ENCODE data around the gene SLC34A1. TPM values are rescaled to one million over a fixed set of nuclear protein-coding genes. Genes with fewer than 3 reads are reported as not detected.

The SLC34A1 gene
- total and polyA plus RNA-seq, 4 donors, result 0.23 to 1.0 (median 0.47) TPM

DNA sequence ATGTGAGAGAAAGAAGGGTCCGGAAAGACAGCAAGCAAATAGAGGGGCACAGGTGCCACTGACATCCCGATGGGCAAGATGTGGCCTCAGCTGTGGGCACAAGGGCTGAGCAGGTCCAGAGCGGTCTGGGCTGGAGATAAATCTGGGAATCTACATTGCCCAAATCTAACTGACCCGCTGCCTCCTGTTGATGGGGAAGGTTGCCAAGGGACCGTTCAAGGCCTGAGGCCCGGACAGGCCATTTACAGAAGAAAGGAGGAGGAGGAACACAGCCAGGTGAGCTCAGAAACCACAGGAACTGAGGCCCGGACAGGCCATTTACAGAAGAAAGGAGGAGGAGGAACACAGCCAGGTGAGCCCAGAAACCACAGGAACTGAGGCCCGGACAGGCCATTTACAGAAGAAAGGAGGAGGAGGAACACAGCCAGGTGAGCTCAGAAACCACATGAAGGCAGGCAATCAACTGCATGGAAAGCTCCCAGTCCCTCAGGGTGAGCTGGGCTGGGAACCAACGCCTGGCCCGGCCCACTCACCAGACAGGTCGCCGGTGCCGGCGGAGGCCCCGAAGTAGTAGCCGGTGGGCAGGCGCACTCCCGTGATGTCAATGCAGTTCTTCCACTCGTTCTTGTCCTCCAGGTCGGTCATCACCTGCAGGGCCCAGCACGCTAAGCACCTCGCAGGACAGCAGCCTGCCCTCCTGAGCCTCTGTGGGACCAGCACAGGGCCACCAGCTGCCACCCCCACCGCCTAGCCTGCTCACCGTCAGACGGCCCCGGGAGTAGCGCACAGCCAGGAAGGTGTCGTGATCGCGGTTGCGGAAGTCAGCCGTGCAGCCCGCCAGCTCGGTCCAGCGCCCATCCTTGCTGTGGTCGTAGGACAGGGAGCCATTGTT lies 47.4 kb upstream of the SLC34A1 start:
- Histone ChIP-seq H3K4me1 (ENCODE audit: control insufficient read depth in 4 of 4, insufficient read depth in 4 of 4, low read length in 3 of 4) (peaks cover 0 to 8% (median 0%) of the 10 kb centered on the region in 4 donors), H3K4me3 (ENCODE audit: low read depth in 1 of 3, low read length in 3 of 3) (no peak overlapping the region), H3K27me3 (ENCODE audit: control insufficient read depth in 4 of 4, insufficient read depth in 4 of 4, low read length in 3 of 4) (no peaks in the 10 kb centered on the region), H3K36me3 (ENCODE audit: control insufficient read depth in 4 of 4, insufficient read depth in 3 of 4, low read depth in 1 of 4, low read length in 3 of 4) (peaks cover 30 to 71% (median 43%) of the 10 kb centered on the region in 4 donors), H3K9ac (ENCODE audit: low read depth in 1 of 2, low read length in 2 of 2) (no peak overlapping the region), H3K9me3 (ENCODE audit: control insufficient read depth in 4 of 4, low read length in 3 of 4) (no peaks in the 10 kb centered on the region), H3K27ac (ENCODE audit: low read depth in 1 of 2, low read length in 2 of 2) (no peak overlapping the region)
- TF ChIP-seq GABPA (IDR thresholded peaks at IDR 0.05 in 1 of 2, conservative IDR thresholded peaks at IDR 0.05 in 1 of 2) (no peak), FOXA2 (IDR thresholded peaks at IDR 0.05) (no peak), JUND (IDR thresholded peaks at IDR 0.05) (no peak), HNF4A (conservative IDR thresholded peaks at IDR 0.05) (no peak), YY1 (IDR thresholded peaks at IDR 0.05) (no peak), RAD21 (IDR thresholded peaks at IDR 0.05) (no peak), RXRA (IDR thresholded peaks at IDR 0.05) (no peak), SP1 (IDR thresholded peaks at IDR 0.05) (no peak), HNF4G (IDR thresholded peaks at IDR 0.05) (no peak), EGR1 (IDR thresholded peaks at IDR 0.05; ENCODE audit: low read depth in 2 of 2) (no peak), FOXA1 (IDR thresholded peaks at IDR 0.05) (no peak)
- TF ChIP-seq, protein P1, sequence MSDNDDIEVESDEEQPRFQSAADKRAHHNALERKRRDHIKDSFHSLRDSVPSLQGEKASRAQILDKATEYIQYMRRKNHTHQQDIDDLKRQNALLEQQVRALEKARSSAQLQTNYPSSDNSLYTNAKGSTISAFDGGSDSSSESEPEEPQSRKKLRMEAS (IDR thresholded peaks at IDR 0.05), result no peak
- TF ChIP-seq, protein P2, sequence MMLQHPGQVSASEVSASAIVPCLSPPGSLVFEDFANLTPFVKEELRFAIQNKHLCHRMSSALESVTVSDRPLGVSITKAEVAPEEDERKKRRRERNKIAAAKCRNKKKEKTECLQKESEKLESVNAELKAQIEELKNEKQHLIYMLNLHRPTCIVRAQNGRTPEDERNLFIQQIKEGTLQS (IDR thresholded peaks at IDR 0.05), result no peak
- TF ChIP-seq, protein P3, sequence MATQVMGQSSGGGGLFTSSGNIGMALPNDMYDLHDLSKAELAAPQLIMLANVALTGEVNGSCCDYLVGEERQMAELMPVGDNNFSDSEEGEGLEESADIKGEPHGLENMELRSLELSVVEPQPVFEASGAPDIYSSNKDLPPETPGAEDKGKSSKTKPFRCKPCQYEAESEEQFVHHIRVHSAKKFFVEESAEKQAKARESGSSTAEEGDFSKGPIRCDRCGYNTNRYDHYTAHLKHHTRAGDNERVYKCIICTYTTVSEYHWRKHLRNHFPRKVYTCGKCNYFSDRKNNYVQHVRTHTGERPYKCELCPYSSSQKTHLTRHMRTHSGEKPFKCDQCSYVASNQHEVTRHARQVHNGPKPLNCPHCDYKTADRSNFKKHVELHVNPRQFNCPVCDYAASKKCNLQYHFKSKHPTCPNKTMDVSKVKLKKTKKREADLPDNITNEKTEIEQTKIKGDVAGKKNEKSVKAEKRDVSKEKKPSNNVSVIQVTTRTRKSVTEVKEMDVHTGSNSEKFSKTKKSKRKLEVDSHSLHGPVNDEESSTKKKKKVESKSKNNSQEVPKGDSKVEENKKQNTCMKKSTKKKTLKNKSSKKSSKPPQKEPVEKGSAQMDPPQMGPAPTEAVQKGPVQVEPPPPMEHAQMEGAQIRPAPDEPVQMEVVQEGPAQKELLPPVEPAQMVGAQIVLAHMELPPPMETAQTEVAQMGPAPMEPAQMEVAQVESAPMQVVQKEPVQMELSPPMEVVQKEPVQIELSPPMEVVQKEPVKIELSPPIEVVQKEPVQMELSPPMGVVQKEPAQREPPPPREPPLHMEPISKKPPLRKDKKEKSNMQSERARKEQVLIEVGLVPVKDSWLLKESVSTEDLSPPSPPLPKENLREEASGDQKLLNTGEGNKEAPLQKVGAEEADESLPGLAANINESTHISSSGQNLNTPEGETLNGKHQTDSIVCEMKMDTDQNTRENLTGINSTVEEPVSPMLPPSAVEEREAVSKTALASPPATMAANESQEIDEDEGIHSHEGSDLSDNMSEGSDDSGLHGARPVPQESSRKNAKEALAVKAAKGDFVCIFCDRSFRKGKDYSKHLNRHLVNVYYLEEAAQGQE (IDR thresholded peaks at IDR 0.05), result no peak
- TF ChIP-seq, protein P4, sequence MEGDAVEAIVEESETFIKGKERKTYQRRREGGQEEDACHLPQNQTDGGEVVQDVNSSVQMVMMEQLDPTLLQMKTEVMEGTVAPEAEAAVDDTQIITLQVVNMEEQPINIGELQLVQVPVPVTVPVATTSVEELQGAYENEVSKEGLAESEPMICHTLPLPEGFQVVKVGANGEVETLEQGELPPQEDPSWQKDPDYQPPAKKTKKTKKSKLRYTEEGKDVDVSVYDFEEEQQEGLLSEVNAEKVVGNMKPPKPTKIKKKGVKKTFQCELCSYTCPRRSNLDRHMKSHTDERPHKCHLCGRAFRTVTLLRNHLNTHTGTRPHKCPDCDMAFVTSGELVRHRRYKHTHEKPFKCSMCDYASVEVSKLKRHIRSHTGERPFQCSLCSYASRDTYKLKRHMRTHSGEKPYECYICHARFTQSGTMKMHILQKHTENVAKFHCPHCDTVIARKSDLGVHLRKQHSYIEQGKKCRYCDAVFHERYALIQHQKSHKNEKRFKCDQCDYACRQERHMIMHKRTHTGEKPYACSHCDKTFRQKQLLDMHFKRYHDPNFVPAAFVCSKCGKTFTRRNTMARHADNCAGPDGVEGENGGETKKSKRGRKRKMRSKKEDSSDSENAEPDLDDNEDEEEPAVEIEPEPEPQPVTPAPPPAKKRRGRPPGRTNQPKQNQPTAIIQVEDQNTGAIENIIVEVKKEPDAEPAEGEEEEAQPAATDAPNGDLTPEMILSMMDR (IDR thresholded peaks at IDR 0.05; ENCODE audit: low read depth, low read length, missing input control), result no peak
- TF ChIP-seq, protein P5, sequence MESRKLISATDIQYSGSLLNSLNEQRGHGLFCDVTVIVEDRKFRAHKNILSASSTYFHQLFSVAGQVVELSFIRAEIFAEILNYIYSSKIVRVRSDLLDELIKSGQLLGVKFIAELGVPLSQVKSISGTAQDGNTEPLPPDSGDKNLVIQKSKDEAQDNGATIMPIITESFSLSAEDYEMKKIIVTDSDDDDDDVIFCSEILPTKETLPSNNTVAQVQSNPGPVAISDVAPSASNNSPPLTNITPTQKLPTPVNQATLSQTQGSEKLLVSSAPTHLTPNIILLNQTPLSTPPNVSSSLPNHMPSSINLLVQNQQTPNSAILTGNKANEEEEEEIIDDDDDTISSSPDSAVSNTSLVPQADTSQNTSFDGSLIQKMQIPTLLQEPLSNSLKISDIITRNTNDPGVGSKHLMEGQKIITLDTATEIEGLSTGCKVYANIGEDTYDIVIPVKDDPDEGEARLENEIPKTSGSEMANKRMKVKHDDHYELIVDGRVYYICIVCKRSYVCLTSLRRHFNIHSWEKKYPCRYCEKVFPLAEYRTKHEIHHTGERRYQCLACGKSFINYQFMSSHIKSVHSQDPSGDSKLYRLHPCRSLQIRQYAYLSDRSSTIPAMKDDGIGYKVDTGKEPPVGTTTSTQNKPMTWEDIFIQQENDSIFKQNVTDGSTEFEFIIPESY (IDR thresholded peaks at IDR 0.05), result no peak
- DNase-seq (ENCODE audit: low spot score), result no peak
- 94% methylated on average over 36 of the region's 36 CpGs for WGBS
